Mesendoderm (in vitro differentiated cells): ENCODE measurements around the gene MAP7D2.
A peak's percentile ranks its signal among the peaks of the same experiment; 100 is the strongest.

ENCODE experiments used
- DNase-seq: peaks from one replicate; pipeline ENCODE4 v3.0.0; 2013
- H2AK5ac ChIP-seq: 2 replicates; pipeline ENCODE4 v1.6.1; 2013; ENCODE audit warnings: low read length, inconsistent platforms
- H2BK120ac ChIP-seq: 2 replicates; pipeline ENCODE4 v1.6.1; 2013; ENCODE audit warnings: low read depth, mild to moderate bottlenecking, low read length, moderate library complexity, mixed read lengths
- H2BK15ac ChIP-seq: replicated peaks from 2 replicates; pipeline ENCODE4 v1.6.1; 2013; ENCODE audit warnings: low read depth, mild to moderate bottlenecking, moderate library complexity
- H2BK5ac ChIP-seq: 2 replicates; pipeline ENCODE4 v1.6.1; 2013; ENCODE audit warnings: low read length, inconsistent platforms
- H3K18ac ChIP-seq: 2 replicates; pipeline ENCODE4 v1.6.1; 2013; ENCODE audit warnings: mild to moderate bottlenecking, low read length, mixed read lengths
- H3K23ac ChIP-seq: one replicate; pipeline ENCODE4 v1.6.1; 2013; ENCODE audit warnings: low read length
- H3K27ac ChIP-seq: 2 replicates; pipeline ENCODE4 v1.5.1; 2013; ENCODE audit warnings: low read depth, mild to moderate bottlenecking, inconsistent platforms, low read length, moderate library complexity
- H3K27me3 ChIP-seq: 2 replicates; pipeline ENCODE4 v1.6.1; 2013; ENCODE audit warnings: low read length, control low read depth, mild to moderate bottlenecking, inconsistent platforms; ENCODE audit not compliant: insufficient read depth, poor library complexity
- H3K36me3 ChIP-seq: 2 replicates; pipeline ENCODE4 v1.6.1; 2013; ENCODE audit warnings: low read length, inconsistent platforms; ENCODE audit not compliant: control insufficient read depth, insufficient read depth
- H3K4ac ChIP-seq: one replicate; pipeline ENCODE4 v1.6.1; 2013; ENCODE audit warnings: low read depth, mild to moderate bottlenecking, low read length, moderate library complexity
- H3K4me1 ChIP-seq: 2 replicates; pipeline ENCODE4 v1.6.1; 2013; ENCODE audit warnings: low read depth, low read length, inconsistent platforms; ENCODE audit not compliant: control insufficient read depth
- H3K4me2 ChIP-seq: 2 replicates; pipeline ENCODE4 v1.6.1; 2013; ENCODE audit warnings: low read length
- H3K4me3 ChIP-seq: 2 replicates; pipeline ENCODE4 v1.5.1; 2013; ENCODE audit warnings: mild to moderate bottlenecking, low read length
- H3K56ac ChIP-seq: one replicate; pipeline ENCODE4 v1.6.1; 2013; ENCODE audit warnings: low read length
- H3K79me1 ChIP-seq: 2 replicates; pipeline ENCODE4 v1.6.1; 2013; ENCODE audit warnings: low read length, inconsistent platforms
- H3K79me2 ChIP-seq: 2 replicates; pipeline ENCODE4 v1.6.1; 2013; ENCODE audit warnings: mild to moderate bottlenecking, low read length; ENCODE audit not compliant: control insufficient read depth, insufficient read depth
- H3K9ac ChIP-seq: 2 replicates; pipeline ENCODE4 v1.6.1; 2013; ENCODE audit warnings: low read length, inconsistent platforms
- H4K5ac ChIP-seq: one replicate; pipeline ENCODE4 v1.6.1; 2013; ENCODE audit warnings: low read length
- H4K8ac ChIP-seq: one replicate; pipeline ENCODE4 v1.6.1; 2013; ENCODE audit warnings: low read depth, mild to moderate bottlenecking, control low read depth, low read length, moderate library complexity
- WGBS: extraction: QIAGEN DNeasy Blood & Tissue Kit; methylation state at CpG from one replicate; pipeline ENCODE4 v1.1.7; 2013; ENCODE audit warnings: low lambda C conversion rate, missing lambda C conversion rate; ENCODE audit not compliant: insufficient coverage; ENCODE audit errors: extremely low coverage; 5-methylcytosine and 5-hydroxymethylcytosine counted together

Gene MAP7D2

GRCh38 chrX:20112022-20112774 lies 4.5 kb downstream of the MAP7D2 start:
- no peak overlapping the region for H4K5ac ChIP-seq
- H3K79me2 ChIP-seq = no peaks in the 10 kb centered on the region
- no peaks in the 10 kb centered on the region for H3K79me1 ChIP-seq
- H3K27me3 ChIP-seq = no peaks in the 10 kb centered on the region
- no peak overlapping the region for H2AK5ac ChIP-seq
- no peaks in the 10 kb centered on the region for H3K36me3 ChIP-seq
- H3K4me2 ChIP-seq = no peak overlapping the region
- H2BK15ac ChIP-seq = no peak overlapping the region
- H3K27ac ChIP-seq = no peak overlapping the region
- DNase-seq = peak; percentile 31
- H3K9ac ChIP-seq = no peak overlapping the region
- H3K4me3 ChIP-seq = no peak overlapping the region
- H2BK5ac ChIP-seq = no peak overlapping the region
- WGBS = no CpG with 5 or more reads among the region's 14 CpGs
- no peak overlapping the region for H4K8ac ChIP-seq
- H2BK120ac ChIP-seq = no peak overlapping the region
- H3K56ac ChIP-seq = no peak overlapping the region
- no peak overlapping the region for H3K18ac ChIP-seq
- H3K4me1 ChIP-seq = no peaks in the 10 kb centered on the region
- no peak overlapping the region for H3K4ac ChIP-seq
- H3K23ac ChIP-seq = no peak overlapping the region

GRCh38 chrX:20111271-20111670 lies 5.4 kb downstream of the MAP7D2 start:
- WGBS = no CpG with 5 or more reads among the region's 10 CpGs
- no peak for DNase-seq
- Histone ChIP-seq H3K23ac (no peak overlapping the region), H3K4me3 (no peak overlapping the region), H2BK120ac (no peak overlapping the region), H3K4ac (no peak overlapping the region), H3K79me1 (no peaks in the 10 kb centered on the region), H4K8ac (no peak overlapping the region), H3K4me1 (no peaks in the 10 kb centered on the region), H3K4me2 (no peak overlapping the region), H3K56ac (no peak overlapping the region), H4K5ac (no peak overlapping the region), H3K18ac (no peak overlapping the region), H3K9ac (no peak overlapping the region), H2BK5ac (no peak overlapping the region), H2AK5ac (no peak overlapping the region), H3K27ac (no peak overlapping the region), H2BK15ac (no peak overlapping the region), H3K36me3 (no peaks in the 10 kb centered on the region), H3K27me3 (no peaks in the 10 kb centered on the region), H3K79me2 (no peaks in the 10 kb centered on the region)

- H3K4me1 ChIP-seq = no peaks in the 10 kb centered on the region
- no peak overlapping the region for H4K8ac ChIP-seq
- H2AK5ac ChIP-seq = no peak overlapping the region
- no peaks in the 10 kb centered on the region for H3K36me3 ChIP-seq
- no peak overlapping the region for H3K4ac ChIP-seq
- H2BK120ac ChIP-seq = no peak overlapping the region
- H3K9ac ChIP-seq = no peak overlapping the region
- no peak overlapping the region for H3K18ac ChIP-seq
- no peak overlapping the region for H3K23ac ChIP-seq
- no peak for DNase-seq
- H3K79me2 ChIP-seq = no peaks in the 10 kb centered on the region
- no peak overlapping the region for H2BK5ac ChIP-seq
- H3K79me1 ChIP-seq = no peaks in the 10 kb centered on the region
- H3K27me3 ChIP-seq = no peaks in the 10 kb centered on the region
- no peak overlapping the region for H3K27ac ChIP-seq
- no CpG with 5 or more reads among the region's 2 CpGs for WGBS
- H3K56ac ChIP-seq = no peak overlapping the region
- no peak overlapping the region for H2BK15ac ChIP-seq
- no peak overlapping the region for H3K4me2 ChIP-seq
- no peak overlapping the region for H4K5ac ChIP-seq
- H3K4me3 ChIP-seq = no peak overlapping the region
Observed at GRCh38 chrX:20101934-20102581, 14.6 kb downstream of the MAP7D2 start.

DNA sequence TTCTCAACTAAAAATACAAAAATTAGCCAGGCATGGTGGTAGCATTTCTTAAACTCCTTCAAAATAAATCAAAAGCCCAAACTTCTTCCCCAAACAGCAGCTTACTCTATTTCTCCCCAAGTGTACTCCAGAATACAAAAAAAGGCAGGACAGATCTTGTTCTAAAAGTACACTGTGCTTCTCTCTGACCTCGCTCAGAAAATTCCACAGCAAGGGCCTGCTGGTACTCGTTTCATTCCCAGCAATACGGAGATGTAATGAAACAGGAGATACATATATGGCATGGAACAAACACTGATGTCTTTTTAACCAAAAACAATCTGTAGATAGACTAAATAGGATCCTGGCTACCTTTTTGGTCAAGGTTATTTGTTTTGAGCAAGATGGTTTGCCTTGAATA lies 25.2 kb downstream of the MAP7D2 start:
- no peak for DNase-seq
- no peaks in the 10 kb centered on the region for H3K4me1 ChIP-seq
- WGBS = no CpG with 5 or more reads among the region's 3 CpGs

DNA sequence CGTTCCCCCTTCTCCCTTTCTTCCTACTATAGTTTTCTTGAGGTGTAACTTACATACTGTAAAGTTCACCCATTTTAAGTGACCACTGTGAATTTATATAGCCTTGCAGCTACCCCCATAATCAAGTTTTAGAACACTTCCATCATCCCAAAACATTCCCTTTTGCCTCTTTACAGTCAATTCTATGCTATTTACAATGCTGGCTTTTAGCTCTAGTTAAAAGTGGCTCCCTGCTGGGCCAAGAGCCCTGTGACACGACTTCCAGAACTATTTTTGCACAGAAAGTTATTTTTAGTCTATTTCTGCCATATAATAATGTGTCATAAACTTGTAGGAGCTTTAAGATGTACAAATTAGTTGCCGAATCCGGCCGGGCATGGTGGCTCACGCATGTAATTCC lies 26.9 kb downstream of the MAP7D2 start:
- H2BK5ac ChIP-seq = no peak overlapping the region
- H3K79me2 ChIP-seq = no peaks in the 10 kb centered on the region
- no peaks in the 10 kb centered on the region for H3K36me3 ChIP-seq
- H4K8ac ChIP-seq = no peak overlapping the region
- H3K4me3 ChIP-seq = no peak overlapping the region
- no peak overlapping the region for H3K4ac ChIP-seq
- no peak overlapping the region for H2BK120ac ChIP-seq
- H4K5ac ChIP-seq = no peak overlapping the region
- H2AK5ac ChIP-seq = no peak overlapping the region
- H3K56ac ChIP-seq = no peak overlapping the region
- WGBS = no CpG with 5 or more reads among the region's 6 CpGs
- no peaks in the 10 kb centered on the region for H3K27me3 ChIP-seq
- H3K4me1 ChIP-seq = no peaks in the 10 kb centered on the region
- H3K18ac ChIP-seq = no peak overlapping the region
- H3K9ac ChIP-seq = no peak overlapping the region
- no peak for DNase-seq
- no peaks in the 10 kb centered on the region for H3K79me1 ChIP-seq
- H3K4me2 ChIP-seq = no peak overlapping the region
- no peak overlapping the region for H3K27ac ChIP-seq
- H3K23ac ChIP-seq = no peak overlapping the region
- H2BK15ac ChIP-seq = no peak overlapping the region

More for the DNA sequence above, 25.2 kb downstream of the MAP7D2 start:
- Histone ChIP-seq H2BK5ac (no peak overlapping the region), H3K4me2 (no peak overlapping the region), H3K56ac (no peak overlapping the region), H3K27ac (no peak overlapping the region), H3K4me3 (no peak overlapping the region), H2BK15ac (no peak overlapping the region), H3K79me2 (no peaks in the 10 kb centered on the region), H3K79me1 (no peaks in the 10 kb centered on the region), H3K27me3 (no peaks in the 10 kb centered on the region), H2BK120ac (no peak overlapping the region), H3K18ac (no peak overlapping the region), H3K23ac (no peak overlapping the region), H2AK5ac (no peak overlapping the region), H3K36me3 (no peaks in the 10 kb centered on the region), H3K9ac (no peak overlapping the region), H3K4ac (no peak overlapping the region), H4K8ac (no peak overlapping the region), H4K5ac (no peak overlapping the region)
